Brain pericyte (primary cell): Measurements from ENCODE around the gene LRRC8A.
"Not testable (repeated sequence)": the region's sequence is repeated elsewhere in the genome, so short reads cannot be mapped to it uniquely, and the experiment has no call there.

ENCODE experiments used
- DNase-seq: peaks from one replicate; pipeline ENCODE4 v3.0.0-alpha.2; 2012; ENCODE audit warnings: low read depth, low spot score

Gene LRRC8A

GRCh38 chr9:128863647-128864046, 18.3 kb upstream of the LRRC8A start:
- no peak for DNase-seq

GRCh38 chr9:128870128-128870940, 11.6 kb upstream of the LRRC8A start:
- no peak for DNase-seq

- DNase-seq, result not testable (repeated sequence)
Measured at GRCh38 chr9:128870941-128871265, 11.0 kb upstream of the LRRC8A start.

DNA sequence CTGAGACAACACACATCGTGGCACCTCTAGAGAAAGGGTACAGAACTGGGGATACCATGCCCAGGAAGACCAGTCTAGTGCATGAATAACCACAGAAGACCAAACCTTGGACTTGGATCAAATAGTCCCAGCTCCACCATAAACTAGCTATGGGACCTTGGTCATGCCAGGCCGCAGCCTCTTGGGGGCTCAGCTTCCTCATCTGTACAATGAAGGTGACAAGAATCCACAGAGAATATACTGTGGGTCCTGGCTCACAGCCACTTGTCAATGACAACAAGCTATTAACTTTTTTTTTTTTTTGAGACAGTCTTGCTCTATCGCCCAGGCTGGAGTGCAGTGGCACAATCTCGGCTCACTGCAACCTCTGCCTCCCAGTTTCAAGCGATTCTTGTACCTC, 4.1 kb upstream of the LRRC8A start:
- DNase-seq, result no peak

DNA sequence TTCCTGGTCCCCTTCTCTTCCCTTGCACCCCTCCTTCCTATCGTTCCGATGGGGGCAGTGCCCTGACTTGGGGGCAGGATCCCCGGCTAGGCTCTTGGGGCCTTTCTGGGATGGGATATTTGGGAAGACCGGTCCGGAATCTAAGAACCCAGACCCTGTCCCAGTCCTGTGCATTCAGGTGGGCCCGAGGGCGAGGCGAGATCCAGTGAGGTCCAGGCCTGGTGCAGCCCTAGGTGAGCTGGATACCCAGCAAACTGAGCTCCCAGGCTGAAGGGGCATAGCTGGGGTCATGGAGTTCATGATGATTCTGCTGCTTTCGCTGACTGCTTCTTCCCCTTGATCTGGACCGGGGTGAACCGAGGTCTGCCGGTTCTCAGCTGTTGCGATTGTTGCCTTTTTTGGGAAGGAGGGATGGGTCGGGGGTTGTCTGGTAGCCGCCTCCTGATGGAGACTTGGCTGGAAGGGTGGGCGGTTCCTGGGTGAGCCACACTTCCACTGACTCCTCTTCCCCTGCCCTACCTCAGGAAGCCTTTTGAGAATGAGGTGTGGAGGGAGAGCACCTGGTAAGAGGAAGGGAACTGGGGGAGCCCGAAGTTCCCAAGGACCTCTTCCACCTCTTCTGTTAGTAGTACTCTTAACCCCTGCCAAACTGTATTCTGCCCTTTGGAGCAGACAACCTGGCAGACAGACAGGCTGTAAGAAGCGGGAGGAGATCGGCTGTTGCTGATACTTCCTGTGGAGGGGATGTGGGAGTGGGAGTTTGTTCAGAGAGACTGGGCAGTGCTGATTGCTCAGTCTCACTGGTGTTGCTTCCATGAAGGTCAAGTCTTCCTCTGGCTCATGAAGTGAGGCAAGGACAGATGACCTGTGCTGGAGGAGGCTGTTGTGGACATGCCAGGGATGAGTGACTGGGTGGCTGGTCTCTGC, 1.0 kb downstream of the LRRC8A start:
- no peak for DNase-seq

- DNase-seq, result no peak
Measured at GRCh38 chr9:128884164-128884563, 2.2 kb downstream of the LRRC8A start.

- no peak for DNase-seq
Measured at GRCh38 chr9:128885376-128885775, 3.4 kb downstream of the LRRC8A start.

DNA sequence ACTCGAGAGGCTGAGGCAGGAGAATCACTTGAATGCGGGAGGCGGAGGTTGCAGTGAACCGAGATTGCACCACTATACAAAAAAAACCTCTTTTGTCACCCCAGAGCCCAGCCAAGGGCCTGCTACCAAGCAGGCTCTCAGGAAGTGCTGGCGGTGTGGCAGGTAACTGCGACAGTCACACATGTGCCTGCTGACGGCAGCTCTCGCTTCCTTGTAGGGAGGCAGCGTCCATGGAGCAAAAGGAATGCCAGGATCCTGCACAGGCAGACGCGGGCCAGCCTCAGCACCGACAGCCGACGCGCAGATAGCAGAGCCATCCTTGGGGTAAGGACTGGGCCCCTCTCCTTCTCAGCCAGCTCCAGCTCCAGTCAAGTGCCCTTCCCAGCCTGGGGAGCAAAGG, 3.9 kb downstream of the LRRC8A start:
- no peak for DNase-seq

GRCh38 chr9:128886211-128886891, 4.4 kb downstream of the LRRC8A start:
- DNase-seq, result no peak

DNA sequence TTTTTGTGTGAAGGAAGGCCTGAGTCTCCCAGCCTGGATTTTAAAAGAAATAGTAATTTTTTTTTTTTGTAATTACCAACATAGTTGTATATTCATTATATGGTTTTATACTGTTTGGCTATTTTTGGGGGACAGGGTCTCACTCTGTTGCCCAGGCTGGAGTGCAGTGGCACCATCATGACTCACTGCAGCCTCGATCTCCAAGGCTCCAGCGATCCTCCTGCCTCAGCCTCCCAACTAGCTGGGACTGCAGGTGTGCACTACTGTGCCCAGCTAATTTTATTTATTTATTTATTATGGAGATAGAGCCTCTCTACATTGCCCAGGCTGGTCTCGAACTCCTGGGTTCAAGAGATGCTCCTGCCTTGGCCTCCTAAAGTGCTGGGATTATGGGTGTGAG, 5.1 kb downstream of the LRRC8A start:
- no peak for DNase-seq

- DNase-seq, result no peak
Measured at GRCh38 chr9:128887914-128888350, 6.0 kb downstream of the LRRC8A start.

DNA sequence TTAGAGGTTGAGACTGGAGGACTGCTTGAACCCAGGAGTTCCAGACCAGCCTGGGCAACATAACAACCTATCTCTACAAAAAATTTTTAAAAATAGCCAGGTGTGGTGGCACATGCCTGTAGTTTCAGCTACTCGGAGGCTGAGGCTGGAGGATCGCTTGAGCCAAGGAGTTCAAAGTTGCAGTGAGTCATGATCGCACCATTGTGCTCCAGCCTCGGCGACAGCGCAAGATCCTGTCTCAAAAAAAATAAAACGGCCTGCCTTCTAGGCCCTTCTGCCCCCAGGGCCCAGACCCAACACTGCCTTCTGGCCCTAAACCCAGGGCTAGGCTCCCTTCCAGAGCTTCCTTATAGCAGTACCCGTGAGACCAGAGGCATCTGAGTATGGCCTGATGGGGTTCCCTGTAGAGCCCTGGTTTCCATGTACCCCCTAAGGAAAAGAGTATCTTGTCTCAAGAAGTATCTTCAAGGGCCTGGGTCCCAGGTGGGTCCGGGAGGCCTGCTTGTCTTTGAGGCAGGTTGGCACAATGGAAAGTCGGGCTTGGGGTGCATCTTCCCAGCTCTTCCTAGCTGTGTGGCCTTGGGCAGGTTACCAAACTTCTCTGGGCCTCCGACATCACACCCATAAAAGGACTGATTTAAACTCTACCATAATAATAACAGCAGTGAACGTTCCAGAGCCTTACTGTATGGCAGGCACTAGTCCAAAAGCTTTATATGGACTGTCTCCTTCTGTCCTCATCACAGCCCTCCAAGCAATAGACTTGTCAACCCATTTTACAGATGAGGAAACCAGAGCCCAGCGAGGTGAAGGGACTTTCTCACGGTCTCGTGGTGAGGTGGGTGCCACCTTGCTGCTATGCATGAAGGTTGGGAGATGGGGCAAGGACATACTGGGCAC, 9.6 kb downstream of the LRRC8A start:
- DNase-seq, result no peak

GRCh38 chr9:128892221-128892921, 10.4 kb downstream of the LRRC8A start:
- DNase-seq, result no peak

- DNase-seq, result no peak
Measured at GRCh38 chr9:128893354-128893753, 11.4 kb downstream of the LRRC8A start.

GRCh38 chr9:128894764-128895163, 12.8 kb downstream of the LRRC8A start:
- no peak for DNase-seq

DNA sequence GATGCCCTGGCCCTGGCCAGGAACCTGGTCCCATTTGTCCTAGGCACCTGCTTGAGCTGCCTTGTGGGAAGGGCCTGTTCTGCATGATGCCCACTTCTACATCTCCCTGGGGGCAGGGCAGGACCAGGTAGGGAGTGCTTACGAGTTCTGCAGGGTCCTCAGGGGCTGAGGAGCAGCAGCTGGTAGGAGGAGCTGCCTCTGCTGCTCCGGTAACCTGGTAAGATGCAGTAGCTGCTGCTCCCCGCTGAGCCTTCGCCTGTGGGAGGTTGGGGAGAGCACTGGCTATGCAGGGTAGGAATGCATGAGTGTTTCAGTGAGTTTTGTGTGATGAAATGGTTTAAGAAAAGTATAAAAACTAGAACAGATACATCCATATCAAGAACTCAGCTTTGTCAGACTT, 13.6 kb downstream of the LRRC8A start:
- DNase-seq, result no peak

DNA sequence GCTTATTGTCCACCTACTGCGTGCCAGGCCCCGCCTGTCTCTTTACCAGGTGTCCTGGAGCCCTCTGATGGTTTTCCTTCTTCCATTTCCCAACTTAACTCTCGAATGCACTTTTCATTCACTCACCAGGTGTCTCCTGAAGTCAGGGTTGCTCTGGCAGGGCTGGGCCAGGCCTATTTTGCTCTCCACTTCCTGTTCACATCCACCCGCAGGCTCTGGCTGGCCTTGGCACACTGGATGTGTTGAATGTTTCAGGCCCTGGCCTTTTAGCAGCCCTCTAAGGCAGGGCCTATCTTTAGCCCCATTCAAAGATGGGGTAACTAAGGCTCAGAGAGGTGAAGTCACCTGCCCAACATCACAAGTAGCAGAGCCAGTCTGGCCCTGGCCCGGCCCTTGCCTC, 16.4 kb downstream of the LRRC8A start:
- DNase-seq, result no peak

GRCh38 chr9:128898845-128899565, 17.1 kb downstream of the LRRC8A start:
- DNase-seq, result no peak

DNA sequence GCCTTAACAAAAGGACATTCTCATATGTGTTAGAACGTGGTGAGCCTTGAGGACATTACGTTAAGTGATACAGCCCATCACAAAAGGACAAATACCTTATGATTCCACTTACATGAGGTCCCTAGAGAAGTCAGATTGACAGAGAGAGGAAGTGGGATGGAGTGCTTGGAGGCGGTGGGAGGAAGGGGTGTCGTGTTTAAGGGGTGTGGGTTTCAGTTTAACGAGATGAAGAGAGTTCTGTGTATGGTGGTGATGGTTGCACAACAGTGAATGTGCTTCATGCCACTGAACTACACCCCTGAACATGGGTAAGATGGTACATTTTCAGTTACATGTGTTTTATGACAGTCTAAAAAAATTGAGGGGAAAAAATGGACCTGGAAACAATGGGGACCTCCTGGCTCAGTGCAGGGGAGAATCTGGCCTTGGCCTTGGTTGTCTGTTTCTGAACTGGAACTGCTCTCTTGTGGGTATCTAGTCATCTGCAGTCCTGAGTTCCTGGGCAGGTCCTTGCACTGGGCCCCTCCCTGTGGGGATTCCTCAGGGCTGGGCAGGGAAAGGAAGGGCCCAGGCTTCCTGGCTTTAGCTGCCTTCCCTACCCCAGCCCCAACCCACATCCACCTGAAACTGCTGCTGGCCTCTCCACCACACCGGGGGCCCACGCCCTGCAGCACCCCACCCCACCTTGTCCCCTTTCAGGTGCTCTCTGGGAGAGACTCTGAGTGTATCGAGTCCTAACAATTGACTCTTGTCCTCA, 17.8 kb downstream of the LRRC8A start:
- no peak for DNase-seq
